ENCODE data around the gene CIPC. TPM values are rescaled to one million over a fixed set of nuclear protein-coding genes. Genes with fewer than 3 reads are reported as not detected.

CIPC gene
- total RNA-seq, 1 donor from 2014 or later: 22.3 TPM

GRCh38 chr14:77116172-77116817 is 18.2 kb downstream of the CIPC start:
- Mint-ChIP-seq H3K27ac (ENCODE audit: unreplicated experiment) (no peak overlapping the region), H3K27me3 (ENCODE audit: unreplicated experiment) (peaks cover 4% of the 10 kb centered on the region), H3K36me3 (ENCODE audit: unreplicated experiment) (no peaks in the 10 kb centered on the region), H3K4me1 (ENCODE audit: low read depth, unreplicated experiment) (peaks cover 18% of the 10 kb centered on the region), H3K4me3 (ENCODE audit: unreplicated experiment) (no peak overlapping the region), H3K9me3 (ENCODE audit: unreplicated experiment) (peaks cover 3% of the 10 kb centered on the region)
- TF ChIP-seq CTCF (IDR thresholded peaks at IDR 0.05; ENCODE audit: partially characterized antibody, unreplicated experiment): no peak
- no peak for DNase-seq

GRCh38 chr14:77119851-77120250 is 21.8 kb downstream of the CIPC start:
- Mint-ChIP-seq H3K4me3 (ENCODE audit: unreplicated experiment) (no peak overlapping the region), H3K9me3 (ENCODE audit: unreplicated experiment) (peaks cover 5% of the 10 kb centered on the region), H3K27ac (ENCODE audit: unreplicated experiment) (no peak overlapping the region), H3K4me1 (ENCODE audit: low read depth, unreplicated experiment) (peaks cover 39% of the 10 kb centered on the region), H3K36me3 (ENCODE audit: unreplicated experiment) (no peaks in the 10 kb centered on the region), H3K27me3 (ENCODE audit: unreplicated experiment) (no peaks in the 10 kb centered on the region)
- no peak for TF ChIP-seq CTCF (IDR thresholded peaks at IDR 0.05; ENCODE audit: partially characterized antibody, unreplicated experiment)
- no peak for DNase-seq

GRCh38 chr14:77120771-77121743 is 23.0 kb downstream of the CIPC start:
- H3K27me3 Mint-ChIP-seq (ENCODE audit: unreplicated experiment): no peaks in the 10 kb centered on the region
- H3K4me1 Mint-ChIP-seq (ENCODE audit: low read depth, unreplicated experiment): peaks cover 43% of the 10 kb centered on the region
- peak; percentile 42 for DNase-seq
- H3K9me3 Mint-ChIP-seq (ENCODE audit: unreplicated experiment): peaks cover 6% of the 10 kb centered on the region
- TF ChIP-seq CTCF (IDR thresholded peaks at IDR 0.05; ENCODE audit: partially characterized antibody, unreplicated experiment): no peak
- H3K4me3 Mint-ChIP-seq (ENCODE audit: unreplicated experiment): peak overlapping the region; percentile 76
- H3K36me3 Mint-ChIP-seq (ENCODE audit: unreplicated experiment): no peaks in the 10 kb centered on the region
- peak overlapping the region; percentile 89 for H3K27ac Mint-ChIP-seq (ENCODE audit: unreplicated experiment)

- no peak overlapping the region for H3K4me3 Mint-ChIP-seq (ENCODE audit: unreplicated experiment)
- H3K9me3 Mint-ChIP-seq (ENCODE audit: unreplicated experiment): peaks cover 6% of the 10 kb centered on the region
- H3K36me3 Mint-ChIP-seq (ENCODE audit: unreplicated experiment): no peaks in the 10 kb centered on the region
- no peaks in the 10 kb centered on the region for H3K27me3 Mint-ChIP-seq (ENCODE audit: unreplicated experiment)
- TF ChIP-seq CTCF (IDR thresholded peaks at IDR 0.05; ENCODE audit: partially characterized antibody, unreplicated experiment): no peak
- peaks cover 43% of the 10 kb centered on the region for H3K4me1 Mint-ChIP-seq (ENCODE audit: low read depth, unreplicated experiment)
- no peak for DNase-seq
- H3K27ac Mint-ChIP-seq (ENCODE audit: unreplicated experiment): peak overlapping the region; percentile 12
Observed at GRCh38 chr14:77122526-77123125, 24.6 kb downstream of the CIPC start.

All from glutamatergic neuron (in vitro differentiated cells).